Body of pancreas (tissue), 4 donors: ENCODE measurements around the gene MAPT.

ENCODE experiments used
- POLR2A ChIP-seq, 3 donors: fragments of 450-650 bp; IDR thresholded peaks; one replicate each; pipeline ENCODE4 v1.6.1; 2016; ENCODE audit warnings: antibody characterized with exemption in 3 of 3, mild to moderate bottlenecking in 2 of 3
- TF ChIP-seq, protein P1 (sequence below), 7 experiments: fragments of 450-650 bp in 4 of 7; fragments of 200-600 bp in 3 of 7; sonication (generic) in 3 of 7; IDR thresholded peaks; one replicate each; pipeline ENCODE4 v1.5.1; 2016 to 2019; ENCODE audit warnings: antibody characterized with exemption in 7 of 7

GRCh38 chr17:45981306-45981705, 87.0 kb downstream of the MAPT start:
- TF ChIP-seq, protein P1, sequence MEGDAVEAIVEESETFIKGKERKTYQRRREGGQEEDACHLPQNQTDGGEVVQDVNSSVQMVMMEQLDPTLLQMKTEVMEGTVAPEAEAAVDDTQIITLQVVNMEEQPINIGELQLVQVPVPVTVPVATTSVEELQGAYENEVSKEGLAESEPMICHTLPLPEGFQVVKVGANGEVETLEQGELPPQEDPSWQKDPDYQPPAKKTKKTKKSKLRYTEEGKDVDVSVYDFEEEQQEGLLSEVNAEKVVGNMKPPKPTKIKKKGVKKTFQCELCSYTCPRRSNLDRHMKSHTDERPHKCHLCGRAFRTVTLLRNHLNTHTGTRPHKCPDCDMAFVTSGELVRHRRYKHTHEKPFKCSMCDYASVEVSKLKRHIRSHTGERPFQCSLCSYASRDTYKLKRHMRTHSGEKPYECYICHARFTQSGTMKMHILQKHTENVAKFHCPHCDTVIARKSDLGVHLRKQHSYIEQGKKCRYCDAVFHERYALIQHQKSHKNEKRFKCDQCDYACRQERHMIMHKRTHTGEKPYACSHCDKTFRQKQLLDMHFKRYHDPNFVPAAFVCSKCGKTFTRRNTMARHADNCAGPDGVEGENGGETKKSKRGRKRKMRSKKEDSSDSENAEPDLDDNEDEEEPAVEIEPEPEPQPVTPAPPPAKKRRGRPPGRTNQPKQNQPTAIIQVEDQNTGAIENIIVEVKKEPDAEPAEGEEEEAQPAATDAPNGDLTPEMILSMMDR (IDR thresholded peaks at IDR 0.05): no peak
- TF ChIP-seq POLR2A (IDR thresholded peaks at IDR 0.05): no peak
